Mucosa of descending colon (tissue), 3 donors: ENCODE results near the gene FAM163B. TPM values are rescaled to one million over a fixed set of nuclear protein-coding genes. Genes with fewer than 3 reads are reported as not detected.

Experiments used
- ATAC-seq: fragments of 200-7000 bp; cut with Tn5 transposase; one replicate; pipeline ENCODE4 v1.9.1; 2020; ENCODE audit warnings: mild to moderate bottlenecking, moderate library complexity
- DNase-seq, 3 donors: peaks; one replicate each; pipeline ENCODE4 v3.0.0-alpha.2; 2020
- H3K36me3 ChIP-seq: fragments of 200-600 bp; one replicate; pipeline ENCODE4 v1.8.0; 2021; ENCODE audit warnings: low read depth, mild to moderate bottlenecking
- H3K4me1 ChIP-seq: fragments of 200-600 bp; one replicate; pipeline ENCODE4 v1.8.0; 2021; ENCODE audit warnings: low read depth, mild to moderate bottlenecking
- H3K4me3 ChIP-seq: fragments of 200-600 bp; one replicate; pipeline ENCODE4 v1.8.0; 2021; ENCODE audit warnings: mild to moderate bottlenecking
- H3K9me3 ChIP-seq: fragments of 200-600 bp; one replicate; pipeline ENCODE4 v1.8.0; 2021; ENCODE audit warnings: mild to moderate bottlenecking
- intact Hi-C, 2 donors: fragments of 100-400 bp; cut with DNase I in 1 of 2; cut with micrococcal nuclease in 1 of 2; formaldehyde crosslinking; loops; one replicate each; pipeline versions ENCODE4 v1.11.0 to v1.11.1; 2022; cut with DNase I, micrococcal nuclease
- total RNA-seq, 3 donors: library from RNA; stranded (reverse); fragmentation: NEBNext Ultra II Directional in 2 of 3; extraction: Animal tissue kit (Norgen Biotek cat#: 25700) in 2 of 3; gene quantifications; one replicate each; pipeline versions ENCODE4 v1.2.1 to v1.2.4, GENCODE V29; 2021 to 2023
- TF ChIP-seq, protein P1 (sequence below): fragments of 200-600 bp; IDR thresholded peaks from one replicate; pipeline ENCODE4 v1.8.0; 2022; ENCODE audit warnings: antibody characterized with exemption, mild to moderate bottlenecking
- donor health status: DM: no; HTN: no; CAD: no; lungs with moderate emphysema.
- donor health status: DM: no; HTN: no; CAD: no.
- donor health status: DM: no; HTN: yes; CAD: no.

FAM163B gene
- total RNA-seq, 3 donors from 2014 or later: 2.0 to 3.9 (median 3.8) TPM

DNA sequence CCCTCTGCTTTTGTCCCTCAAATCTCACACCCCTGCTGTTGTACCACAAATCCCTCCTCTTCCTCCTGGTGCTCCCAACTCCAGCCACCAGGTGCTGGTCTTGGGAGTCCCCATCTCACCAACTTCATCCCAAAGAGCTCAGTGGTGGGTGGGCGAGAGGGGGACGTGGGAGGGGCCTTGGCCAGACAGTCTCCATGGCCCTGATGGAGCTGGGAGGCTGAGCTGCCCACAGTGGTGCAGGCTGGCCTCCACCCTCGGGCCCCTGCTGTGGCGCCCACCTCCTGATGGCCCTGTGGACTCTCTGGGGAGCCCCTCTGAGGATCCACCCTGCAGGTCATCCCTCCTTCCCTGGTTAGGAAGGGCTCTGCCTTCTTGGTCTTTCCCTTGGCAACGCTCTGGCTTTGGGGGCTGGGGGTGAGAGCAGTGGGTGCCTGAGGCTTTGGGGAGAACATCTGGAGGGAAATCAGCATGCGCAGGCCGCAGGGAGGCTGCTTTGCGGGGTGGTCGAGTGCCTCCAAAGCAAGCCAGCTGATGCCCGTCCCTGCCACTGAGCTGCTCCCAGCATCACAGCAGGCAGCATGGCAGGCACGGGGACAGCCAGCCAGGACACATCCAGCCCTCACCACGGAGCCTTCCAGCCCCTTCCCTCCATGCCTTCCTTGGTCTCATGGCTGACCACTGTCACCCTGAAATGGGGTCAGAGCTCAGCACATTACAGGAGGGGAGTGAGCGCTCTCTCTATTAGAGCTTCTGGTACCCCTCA is 7.6 kb upstream of the FAM163B start:
- TF ChIP-seq, protein P1, sequence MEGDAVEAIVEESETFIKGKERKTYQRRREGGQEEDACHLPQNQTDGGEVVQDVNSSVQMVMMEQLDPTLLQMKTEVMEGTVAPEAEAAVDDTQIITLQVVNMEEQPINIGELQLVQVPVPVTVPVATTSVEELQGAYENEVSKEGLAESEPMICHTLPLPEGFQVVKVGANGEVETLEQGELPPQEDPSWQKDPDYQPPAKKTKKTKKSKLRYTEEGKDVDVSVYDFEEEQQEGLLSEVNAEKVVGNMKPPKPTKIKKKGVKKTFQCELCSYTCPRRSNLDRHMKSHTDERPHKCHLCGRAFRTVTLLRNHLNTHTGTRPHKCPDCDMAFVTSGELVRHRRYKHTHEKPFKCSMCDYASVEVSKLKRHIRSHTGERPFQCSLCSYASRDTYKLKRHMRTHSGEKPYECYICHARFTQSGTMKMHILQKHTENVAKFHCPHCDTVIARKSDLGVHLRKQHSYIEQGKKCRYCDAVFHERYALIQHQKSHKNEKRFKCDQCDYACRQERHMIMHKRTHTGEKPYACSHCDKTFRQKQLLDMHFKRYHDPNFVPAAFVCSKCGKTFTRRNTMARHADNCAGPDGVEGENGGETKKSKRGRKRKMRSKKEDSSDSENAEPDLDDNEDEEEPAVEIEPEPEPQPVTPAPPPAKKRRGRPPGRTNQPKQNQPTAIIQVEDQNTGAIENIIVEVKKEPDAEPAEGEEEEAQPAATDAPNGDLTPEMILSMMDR: no peak
- intact Hi-C loops: no loop called here
- ATAC-seq: no peak
- no peak overlapping the region for H3K4me3 ChIP-seq
- DNase-seq: no peak
- H3K9me3 ChIP-seq: no peaks in the 10 kb centered on the region
- H3K4me1 ChIP-seq: no peaks in the 10 kb centered on the region
- H3K36me3 ChIP-seq: no peaks in the 10 kb centered on the region

DNA sequence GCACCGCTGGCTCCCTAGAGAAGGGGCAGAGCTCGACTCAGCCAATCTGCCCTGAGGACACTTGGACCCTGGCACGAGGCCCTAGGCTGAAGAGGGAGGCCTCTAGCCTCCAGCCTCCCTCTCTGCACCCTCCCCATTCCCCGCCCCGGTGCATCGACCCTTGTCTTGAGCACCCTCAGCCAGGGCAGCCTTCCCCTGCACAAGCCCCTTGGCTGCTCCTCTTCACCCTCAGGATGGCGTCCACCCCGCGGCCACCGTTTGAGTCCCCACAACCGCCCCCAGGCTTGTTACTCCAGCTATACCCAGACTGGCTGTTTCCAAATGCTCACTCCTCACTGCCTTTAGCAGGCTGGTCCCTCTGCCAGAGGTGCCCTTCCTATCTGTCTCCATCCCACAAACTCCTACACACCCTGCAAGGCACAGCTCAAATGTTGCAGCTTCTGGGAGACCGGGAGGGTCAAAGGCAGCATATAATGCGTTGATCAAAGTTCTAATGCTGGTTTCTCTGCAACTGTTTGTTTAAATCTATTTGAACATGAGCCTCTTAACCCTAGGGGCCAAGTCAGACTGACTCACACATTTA is 6.5 kb upstream of the FAM163B start:
- no peak overlapping the region for H3K4me3 ChIP-seq
- H3K4me1 ChIP-seq: no peaks in the 10 kb centered on the region
- H3K9me3 ChIP-seq: no peaks in the 10 kb centered on the region
- TF ChIP-seq, protein P1: no peak
- ATAC-seq: no peak
- intact Hi-C loops: no loop called here
- no peaks in the 10 kb centered on the region for H3K36me3 ChIP-seq
- DNase-seq: no peak

DNA sequence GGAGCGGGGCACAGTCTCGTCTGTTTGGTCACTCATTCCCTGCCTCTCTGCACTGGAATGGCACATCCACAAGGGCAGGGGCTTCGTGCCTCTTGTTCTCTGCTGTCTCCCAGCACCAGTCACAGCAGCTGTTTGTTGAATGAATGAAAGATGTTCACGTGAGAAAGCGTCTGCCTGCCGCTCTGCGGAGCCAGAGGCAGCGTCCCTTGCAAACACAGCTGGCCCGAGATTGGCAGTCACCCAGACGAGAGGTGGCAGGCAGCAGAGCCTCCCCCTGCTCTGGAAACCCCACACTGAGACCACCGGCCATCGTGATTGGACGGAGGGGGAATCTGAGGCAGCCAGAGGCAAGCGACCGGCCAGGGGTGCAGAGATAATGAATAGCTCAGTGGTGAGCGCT is 6.0 kb upstream of the FAM163B start:
- TF ChIP-seq, protein P1: no peak
- ATAC-seq (no peak), DNase-seq (no peak)
- intact Hi-C loops: no loop called here
- Histone ChIP-seq H3K4me3 (no peak overlapping the region), H3K9me3 (no peaks in the 10 kb centered on the region), H3K36me3 (no peaks in the 10 kb centered on the region), H3K4me1 (no peaks in the 10 kb centered on the region)

DNA sequence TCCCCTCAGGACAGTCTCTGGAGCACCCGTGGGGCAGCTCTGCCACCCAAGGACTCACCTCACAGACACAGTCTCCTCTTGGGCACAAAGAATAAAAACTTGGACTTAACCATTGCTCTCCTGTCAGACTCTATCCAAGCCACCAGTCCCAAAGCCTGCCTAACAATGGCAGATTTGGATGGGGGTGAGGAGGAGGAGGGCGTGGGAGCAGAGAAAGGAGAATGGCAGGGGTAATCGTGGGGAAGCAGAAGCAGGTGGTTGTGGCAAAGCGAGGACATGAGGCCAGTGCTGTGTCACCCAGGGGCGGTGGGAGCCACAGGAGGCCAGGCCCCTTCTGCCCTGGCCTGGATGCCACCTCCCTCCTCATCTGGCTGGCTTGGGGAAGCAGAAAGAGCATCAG is 5.5 kb upstream of the FAM163B start:
- Histone ChIP-seq H3K4me1 (no peaks in the 10 kb centered on the region), H3K4me3 (no peak overlapping the region), H3K9me3 (no peaks in the 10 kb centered on the region), H3K36me3 (no peaks in the 10 kb centered on the region)
- DNase-seq (no peak), ATAC-seq (no peak)
- TF ChIP-seq, protein P1: no peak
- intact Hi-C loops: no loop called here

DNA sequence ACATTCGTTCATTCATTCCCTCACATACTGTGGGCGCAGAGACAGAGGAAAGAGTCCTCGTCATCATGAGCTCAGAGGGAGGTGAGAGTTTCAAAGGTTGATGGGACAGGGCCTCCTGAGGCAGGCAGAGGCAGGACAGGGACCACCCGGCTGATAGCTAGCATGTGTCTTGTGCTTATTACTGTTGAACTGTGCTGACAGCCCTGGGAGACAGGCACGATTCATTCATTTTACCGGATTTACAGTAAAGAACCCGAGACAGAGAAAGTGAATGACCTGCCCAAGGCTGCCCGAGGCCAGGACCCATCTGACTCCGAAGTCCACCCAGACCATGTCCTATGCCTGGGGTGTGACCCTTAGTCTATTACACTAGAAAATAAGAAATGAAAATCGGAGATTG is 4.9 kb upstream of the FAM163B start:
- TF ChIP-seq, protein P1: no peak
- intact Hi-C loops: no loop called here
- H3K9me3 ChIP-seq: no peaks in the 10 kb centered on the region
- H3K36me3 ChIP-seq: no peaks in the 10 kb centered on the region
- DNase-seq: no peak
- H3K4me3 ChIP-seq: no peak overlapping the region
- ATAC-seq: no peak
- no peaks in the 10 kb centered on the region for H3K4me1 ChIP-seq
